Sigmoid colon (tissue), 7 donors: Measurements from ENCODE around the gene CNTN4. TPM values are rescaled to one million over a fixed set of nuclear protein-coding genes. Genes with fewer than 3 reads are reported as not detected.

Experiments used
- DNase-seq: peaks from one replicate; pipeline ENCODE4 v3.0.0-alpha.2; 2019
- H3K27ac ChIP-seq, 4 donors: fragments of 200-600 bp; sonication (generic); one replicate each; pipeline ENCODE4 v1.5.1; 2016 to 2019; ENCODE audit warnings: mild to moderate bottlenecking in 1 of 4
- H3K27me3 ChIP-seq, 3 donors: fragments of 200-600 bp; sonication (generic); one replicate each; pipeline ENCODE4 v1.5.1; 2019; ENCODE audit warnings: mild to moderate bottlenecking in 1 of 3
- H3K36me3 ChIP-seq, 4 donors: fragments of 200-600 bp; sonication (generic); one replicate each; pipeline ENCODE4 v1.5.1; 2016 to 2019
- H3K4me1 ChIP-seq, 4 donors: fragments of 200-600 bp; sonication (generic); one replicate each; pipeline ENCODE4 v1.5.1; 2017 to 2019
- H3K4me3 ChIP-seq, 4 donors: fragments of 200-600 bp; sonication (generic); one replicate each; pipeline ENCODE4 v1.5.1; 2017 to 2019; ENCODE audit warnings: mild to moderate bottlenecking in 2 of 4, moderate library complexity in 1 of 4
- H3K9me3 ChIP-seq, 4 donors: fragments of 200-600 bp in 3 of 4; sonication (generic) in 3 of 4; one replicate each; pipeline versions ENCODE4 v1.5.1 to v1.6.1; 2013 to 2019
- EP300 ChIP-seq, 4 donors: sonication (generic); formaldehyde crosslinking; IDR thresholded peaks; one replicate each; pipeline ENCODE4 v1.6.1; 2017; ENCODE audit warnings: antibody characterized with exemption in 4 of 4
- POLR2A ChIP-seq, 2 donors: fragments of 450-650 bp; IDR thresholded peaks; one replicate each; pipeline ENCODE4 v1.6.1; 2016; ENCODE audit warnings: antibody characterized with exemption in 2 of 2, mild to moderate bottlenecking in 2 of 2, moderate library complexity in 2 of 2
- POLR2AphosphoS5 ChIP-seq, 4 donors: sonication (generic); formaldehyde crosslinking; IDR thresholded peaks; one replicate each; pipeline ENCODE4 v1.6.1; 2017; ENCODE audit warnings: antibody characterized with exemption in 4 of 4
- WGBS, 2 donors: extraction: QIAGEN DNeasy Blood & Tissue Kit; methylation state at CpG; one replicate each; pipeline ENCODE4 v1.1.7; 2013; 5-methylcytosine and 5-hydroxymethylcytosine counted together
- intact Hi-C: fragments of 100-400 bp; cut with DNase I; formaldehyde crosslinking; loops from one replicate; pipeline ENCODE4 v1.15.1; 2023
- polyA plus RNA-seq, 3 donors: library from polyadenylated mRNA; stranded (reverse); fragments of 200-250 nt; gene quantifications; one replicate each; pipeline ENCODE4 v1.2.3, GENCODE V29; 2013
- total RNA-seq, 4 donors: library from RNA; depleted of rRNA; stranded (reverse); fragments of >200 nt; gene quantifications; one replicate each; pipeline ENCODE4 v1.1.0, GENCODE V29; 2016
- TF ChIP-seq, protein P1 (sequence below), 4 experiments: fragments of 450-650 bp in 3 of 4; fragments of 200-600 bp in 1 of 4; IDR thresholded peaks; one replicate each; pipeline ENCODE4 v1.5.1; 2016 to 2019; ENCODE audit warnings: antibody characterized with exemption in 4 of 4, mild to moderate bottlenecking in 3 of 4, moderate library complexity in 2 of 4
- donor health status: healthy with polysubstance abuse.
- donor health status: Bipolar disorder and iron deficiency.
- donor health status: healthy.

Gene CNTN4
- total and polyA plus RNA-seq, 7 donors: 1.4 to 10.0 (median 7.5) TPM

DNA sequence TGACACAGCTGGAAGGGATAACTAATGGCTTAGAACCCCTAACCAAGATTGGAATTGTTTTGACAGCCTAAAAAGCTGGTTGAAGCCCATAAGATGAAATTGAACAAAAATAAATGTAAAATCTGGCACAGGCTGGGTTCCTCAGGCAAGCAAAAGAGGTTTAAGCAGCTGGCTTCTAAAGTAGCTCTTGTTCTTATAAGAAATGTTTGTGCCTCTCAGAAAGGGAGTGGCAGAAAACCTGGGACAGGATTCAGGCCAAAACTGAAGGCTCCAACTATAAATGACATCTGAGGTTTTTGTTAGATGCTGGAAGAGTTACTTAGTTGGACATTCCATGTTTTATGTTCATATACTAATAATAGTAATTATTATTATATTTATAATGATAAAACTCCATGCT is 378.3 kb downstream of the CNTN4 start:
- Histone ChIP-seq H3K36me3 (no peaks in the 10 kb centered on the region), H3K4me1 (no peaks in the 10 kb centered on the region), H3K27ac (no peak overlapping the region), H3K4me3 (no peak overlapping the region), H3K9me3 (no peaks in the 10 kb centered on the region), H3K27me3 (no peaks in the 10 kb centered on the region)
- no peak for DNase-seq
- TF ChIP-seq POLR2AphosphoS5 (IDR thresholded peaks at IDR 0.05): no peak
- no peak for TF ChIP-seq EP300 (IDR thresholded peaks at IDR 0.05)
- TF ChIP-seq POLR2A (IDR thresholded peaks at IDR 0.05): no peak
- TF ChIP-seq, protein P1, sequence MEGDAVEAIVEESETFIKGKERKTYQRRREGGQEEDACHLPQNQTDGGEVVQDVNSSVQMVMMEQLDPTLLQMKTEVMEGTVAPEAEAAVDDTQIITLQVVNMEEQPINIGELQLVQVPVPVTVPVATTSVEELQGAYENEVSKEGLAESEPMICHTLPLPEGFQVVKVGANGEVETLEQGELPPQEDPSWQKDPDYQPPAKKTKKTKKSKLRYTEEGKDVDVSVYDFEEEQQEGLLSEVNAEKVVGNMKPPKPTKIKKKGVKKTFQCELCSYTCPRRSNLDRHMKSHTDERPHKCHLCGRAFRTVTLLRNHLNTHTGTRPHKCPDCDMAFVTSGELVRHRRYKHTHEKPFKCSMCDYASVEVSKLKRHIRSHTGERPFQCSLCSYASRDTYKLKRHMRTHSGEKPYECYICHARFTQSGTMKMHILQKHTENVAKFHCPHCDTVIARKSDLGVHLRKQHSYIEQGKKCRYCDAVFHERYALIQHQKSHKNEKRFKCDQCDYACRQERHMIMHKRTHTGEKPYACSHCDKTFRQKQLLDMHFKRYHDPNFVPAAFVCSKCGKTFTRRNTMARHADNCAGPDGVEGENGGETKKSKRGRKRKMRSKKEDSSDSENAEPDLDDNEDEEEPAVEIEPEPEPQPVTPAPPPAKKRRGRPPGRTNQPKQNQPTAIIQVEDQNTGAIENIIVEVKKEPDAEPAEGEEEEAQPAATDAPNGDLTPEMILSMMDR (IDR thresholded peaks at IDR 0.05): no peak
- intact Hi-C loops: no loop called here

DNA sequence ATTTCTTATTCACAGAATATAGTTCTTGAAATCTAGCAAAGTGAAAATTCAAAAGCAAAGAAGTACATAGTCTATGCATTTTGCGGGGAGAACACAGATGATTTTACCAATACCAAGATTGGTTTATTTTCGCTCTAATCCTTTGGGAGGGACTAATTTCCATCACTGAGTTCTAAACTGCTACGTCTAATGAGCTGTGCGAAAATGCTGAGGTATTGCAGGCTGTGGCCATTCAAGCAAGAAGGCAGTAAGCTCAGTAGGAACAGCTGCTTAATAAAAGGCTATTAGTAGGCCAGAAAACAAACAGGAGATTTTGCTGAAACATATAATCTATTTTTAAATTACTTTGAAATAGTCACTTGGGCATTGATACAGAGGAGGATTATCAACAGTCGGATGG is 379.0 kb downstream of the CNTN4 start:
- no peaks in the 10 kb centered on the region for H3K36me3 ChIP-seq
- intact Hi-C loops: no loop called here
- DNase-seq: no peak
- TF ChIP-seq POLR2A (IDR thresholded peaks at IDR 0.05) (no peak), POLR2AphosphoS5 (IDR thresholded peaks at IDR 0.05) (no peak), EP300 (IDR thresholded peaks at IDR 0.05) (no peak)
- TF ChIP-seq, protein P1 (IDR thresholded peaks at IDR 0.05): no peak
- H3K27ac ChIP-seq: no peak overlapping the region
- 92 to 93% methylated on average over 5 of the region's 5 CpGs for WGBS, 2 donors
- no peak overlapping the region for H3K4me3 ChIP-seq
- H3K9me3 ChIP-seq: no peaks in the 10 kb centered on the region
- H3K4me1 ChIP-seq: no peaks in the 10 kb centered on the region
- H3K27me3 ChIP-seq: no peaks in the 10 kb centered on the region

DNA sequence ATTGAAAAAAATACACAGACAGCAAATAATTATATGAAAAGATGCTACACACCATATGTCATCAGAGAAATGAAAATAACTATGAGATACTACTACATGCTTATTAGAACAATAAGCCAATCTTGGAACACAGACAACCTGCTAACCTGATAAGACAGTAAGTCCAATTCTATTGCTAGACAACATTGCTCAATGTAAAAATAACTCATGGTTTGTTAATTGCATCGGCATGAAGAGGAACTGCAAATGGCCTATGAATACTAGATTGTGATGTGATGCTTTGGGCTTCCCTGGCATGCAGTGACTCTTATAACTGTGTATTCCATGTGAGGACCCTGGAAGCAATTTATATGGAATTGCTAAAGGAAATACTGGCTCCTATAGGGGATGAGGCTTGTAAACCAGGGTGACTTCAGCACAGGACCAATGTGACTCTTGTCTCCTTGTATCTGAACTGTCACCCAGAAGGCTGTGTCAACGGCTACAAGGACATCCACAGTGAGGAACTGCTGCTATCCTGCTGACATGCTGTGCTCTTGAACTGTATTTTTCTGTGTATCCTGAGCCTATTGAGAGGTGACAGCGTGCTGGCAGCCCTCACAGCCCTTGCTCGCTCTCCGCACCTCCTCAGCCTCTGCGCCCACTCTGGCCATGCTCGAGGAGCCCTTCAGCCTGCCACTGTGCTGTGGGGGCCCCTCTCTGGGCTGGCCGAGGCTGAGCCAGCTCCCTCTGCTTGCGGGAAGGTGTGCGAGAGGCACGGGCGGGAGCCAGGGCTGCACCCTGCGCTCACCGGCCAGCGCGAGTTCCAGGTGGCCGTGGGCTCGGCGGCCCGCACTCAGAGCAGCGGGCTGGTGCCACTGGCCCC is 385.7 kb downstream of the CNTN4 start:
- Histone ChIP-seq H3K27ac (no peak overlapping the region), H3K36me3 (no peaks in the 10 kb centered on the region), H3K9me3 (no peaks in the 10 kb centered on the region), H3K27me3 (no peaks in the 10 kb centered on the region), H3K4me3 (no peak overlapping the region), H3K4me1 (no peaks in the 10 kb centered on the region)
- WGBS, 2 donors: 96 to 98% methylated on average over 21 of the region's 21 CpGs
- intact Hi-C loops: no loop called here
- DNase-seq: no peak
- TF ChIP-seq, protein P1 (IDR thresholded peaks at IDR 0.05): no peak
- TF ChIP-seq POLR2AphosphoS5 (IDR thresholded peaks at IDR 0.05) (no peak), EP300 (IDR thresholded peaks at IDR 0.05) (no peak), POLR2A (IDR thresholded peaks at IDR 0.05) (no peak)

DNA sequence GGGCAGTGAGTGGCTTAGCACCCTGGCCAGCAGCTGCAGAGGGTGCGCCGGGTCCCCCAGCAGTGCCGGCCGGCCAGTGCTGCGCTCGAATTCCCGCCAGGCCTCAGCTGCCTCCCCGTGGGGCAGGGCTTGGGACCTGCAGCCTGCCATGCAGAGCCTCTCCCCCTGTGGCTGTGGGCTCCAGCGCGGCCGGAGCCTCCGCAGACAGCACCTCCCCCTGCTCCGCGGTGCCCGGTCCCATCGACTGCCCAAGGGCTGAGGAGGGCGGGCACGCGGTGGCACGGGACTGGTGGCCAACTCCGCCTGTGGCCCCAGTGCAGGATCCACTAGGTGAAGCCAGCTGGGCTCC is 386.3 kb downstream of the CNTN4 start:
- intact Hi-C loops: no loop called here
- 97% methylated on average over 21 of the region's 21 CpGs for WGBS, 2 donors
- TF ChIP-seq, protein P1 (IDR thresholded peaks at IDR 0.05): no peak
- no peak for TF ChIP-seq POLR2A (IDR thresholded peaks at IDR 0.05)
- TF ChIP-seq POLR2AphosphoS5 (IDR thresholded peaks at IDR 0.05): no peak
- TF ChIP-seq EP300 (IDR thresholded peaks at IDR 0.05): no peak
- Histone ChIP-seq H3K27me3 (no peaks in the 10 kb centered on the region), H3K4me1 (no peaks in the 10 kb centered on the region), H3K27ac (no peak overlapping the region), H3K9me3 (no peaks in the 10 kb centered on the region), H3K36me3 (no peaks in the 10 kb centered on the region), H3K4me3 (no peak overlapping the region)
- no peak for DNase-seq

DNA sequence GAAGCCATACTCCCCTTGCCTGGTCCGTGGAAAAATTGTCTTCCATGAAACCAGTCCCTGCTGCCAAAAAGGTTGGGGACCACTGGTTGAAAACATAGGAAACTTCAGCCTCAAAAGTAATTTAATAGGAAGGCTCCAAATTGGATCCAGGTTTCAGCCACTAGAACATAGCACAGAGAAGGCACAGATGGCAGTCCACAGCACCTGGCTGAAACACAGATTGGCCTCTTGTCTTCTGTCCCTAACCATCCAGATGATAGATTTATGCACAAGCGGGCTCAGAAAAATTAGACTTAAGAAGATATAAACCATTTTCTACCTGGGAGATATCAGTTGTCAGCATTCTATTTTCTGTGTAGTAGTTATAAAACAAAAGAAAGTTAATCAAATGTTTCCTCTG is 397.1 kb downstream of the CNTN4 start:
- no peaks in the 10 kb centered on the region for H3K27me3 ChIP-seq
- no peak overlapping the region for H3K27ac ChIP-seq
- no peak overlapping the region for H3K4me3 ChIP-seq
- intact Hi-C loops: no loop called here
- TF ChIP-seq POLR2AphosphoS5 (IDR thresholded peaks at IDR 0.05) (no peak), EP300 (IDR thresholded peaks at IDR 0.05) (no peak), POLR2A (IDR thresholded peaks at IDR 0.05) (no peak)
- TF ChIP-seq, protein P1 (IDR thresholded peaks at IDR 0.05): no peak
- no peaks in the 10 kb centered on the region for H3K4me1 ChIP-seq
- H3K9me3 ChIP-seq: no peaks in the 10 kb centered on the region
- 91 to 95% methylated on average over 2 of the region's 2 CpGs for WGBS, 2 donors
- no peaks in the 10 kb centered on the region for H3K36me3 ChIP-seq
- DNase-seq: no peak
